Fibroblast of lung (primary cell): ENCODE measurements around the gene SMCHD1. TPM values are rescaled to one million over a fixed set of nuclear protein-coding genes. Genes with fewer than 3 reads are reported as not detected.
"Not testable (repeated sequence)": the region's sequence is repeated elsewhere in the genome, so short reads cannot be mapped to it uniquely, and the experiment has no call there.

Experiments used
- DNase-seq, 2 donors: peaks; one replicate each; pipeline versions ENCODE4 v3.0.0 to v3.0.0-alpha.2; 2010; ENCODE audit warnings: low read depth in 2 of 2
- H2AFZ ChIP-seq: 2 replicates; pipeline ENCODE4 v1.5.1; 2012; ENCODE audit warnings: low read length, control low read depth, inconsistent platforms
- H3K27ac ChIP-seq: 2 replicates; pipeline ENCODE4 v1.5.1; 2011; ENCODE audit warnings: low read length, control low read depth; ENCODE audit not compliant: insufficient read depth
- H3K27me3 ChIP-seq: 2 replicates; pipeline ENCODE4 v1.5.1; 2011; ENCODE audit warnings: mild to moderate bottlenecking, low read length; ENCODE audit not compliant: control insufficient read depth, insufficient read depth
- H3K36me3 ChIP-seq: 2 replicates; pipeline ENCODE4 v1.5.1; 2011; ENCODE audit warnings: low read length; ENCODE audit not compliant: control insufficient read depth, insufficient read depth
- H3K4me1 ChIP-seq: 2 replicates; pipeline ENCODE4 v1.5.1; 2011; ENCODE audit warnings: low read length; ENCODE audit not compliant: control insufficient read depth, insufficient read depth; ENCODE audit errors: extremely low read depth
- H3K4me2 ChIP-seq: 2 replicates; pipeline ENCODE4 v1.5.1; 2011; ENCODE audit warnings: low read length, control low read depth; ENCODE audit not compliant: insufficient read depth; ENCODE audit errors: extremely low read depth
- H3K4me3 ChIP-seq, 4 experiments: fragments of 200-600 bp in 1 of 4; sonication (generic) in 1 of 4; replicated peaks in 1 of 4; 2 replicates each; pipeline ENCODE4 v1.5.1; 2011 to 2016; ENCODE audit warnings: low read length in 4 of 4, low read depth in 3 of 4, mild to moderate bottlenecking in 3 of 4, control low read depth in 2 of 4, inconsistent platforms in 1 of 4, mixed read lengths in 1 of 4; ENCODE audit not compliant: insufficient read depth in 1 of 4; ENCODE audit errors: control extremely low read depth in 1 of 4
- H3K79me2 ChIP-seq: 2 replicates; pipeline ENCODE4 v1.5.1; 2012; ENCODE audit warnings: mild to moderate bottlenecking, low read length, inconsistent platforms; ENCODE audit not compliant: control insufficient read depth, insufficient read depth
- H3K9ac ChIP-seq: 2 replicates; pipeline ENCODE4 v1.5.1; 2011; ENCODE audit warnings: mild to moderate bottlenecking, low read length, control low read depth; ENCODE audit not compliant: insufficient read depth
- H3K9me3 ChIP-seq: 2 replicates; pipeline ENCODE4 v1.5.1; 2012; ENCODE audit warnings: low read depth, low read length; ENCODE audit not compliant: control insufficient read depth, insufficient read depth
- H4K20me1 ChIP-seq: 2 replicates; pipeline ENCODE4 v1.5.1; 2011; ENCODE audit warnings: low read length; ENCODE audit not compliant: control insufficient read depth, insufficient read depth; ENCODE audit errors: extremely low read depth
- EZH2 ChIP-seq: IDR thresholded peaks from 2 replicates; pipeline ENCODE4 v1.5.1; 2012; ENCODE audit warnings: low read length, control low read depth, mild to moderate bottlenecking; ENCODE audit errors: missing control alignments
- polyA plus RNA-seq, 2 donors: library from polyadenylated mRNA; depleted of rRNA in 1 of 2; stranded (reverse) in 1 of 2; unstranded in 1 of 2; fragments of >200 nt; gene quantifications; 2 replicates each; pipeline ENCODE4 v1.2.1, GENCODE V29; 2011 to 2012; ENCODE audit warnings: missing spikeins in 1 of 2
- total RNA-seq: library from RNA; depleted of rRNA; stranded (reverse); fragments of >200 nt; gene quantifications from 2 replicates; pipeline ENCODE4 v1.2.1, GENCODE V29; 2014
- TF ChIP-seq, protein P1 (sequence below), 2 donors: IDR thresholded peaks in 1 of 2; conservative IDR thresholded peaks in 1 of 2; 1 replicate in 1 of 2; 2 replicates in 1 of 2; pipeline ENCODE4 v1.5.1; 2011 to 2012; ENCODE audit warnings: low read length in 2 of 2, control low read depth in 1 of 2, inconsistent platforms in 1 of 2, low read depth in 1 of 2, mild to moderate bottlenecking in 1 of 2

Gene SMCHD1
- total and polyA plus RNA-seq, 2 donors (not counting 1 experiment from before 2014, with no cell fraction given), result 19.6 to 96.1 TPM

DNA sequence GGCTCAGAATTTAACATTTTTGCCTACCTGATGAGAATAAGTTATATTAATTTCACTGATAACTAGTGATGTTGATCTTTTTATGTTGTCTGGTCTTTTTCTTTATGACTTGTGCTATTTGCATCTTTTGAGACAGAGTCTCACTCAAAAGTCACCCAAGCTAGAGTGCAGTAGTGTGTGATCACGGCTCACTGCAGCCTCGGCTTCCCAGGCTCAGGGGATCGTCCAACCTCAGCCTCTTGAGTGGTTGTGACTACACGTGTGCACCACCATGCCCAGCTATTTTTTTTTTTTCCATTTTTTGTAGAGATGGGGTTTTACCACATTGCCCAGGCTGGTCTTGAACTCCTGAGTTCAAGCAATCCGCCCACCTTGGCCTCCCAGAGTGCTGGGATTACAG is 7.5 kb downstream of the SMCHD1 start:
- no peak overlapping the region for H2AFZ ChIP-seq
- H3K27ac ChIP-seq, result no peak overlapping the region
- H3K4me2 ChIP-seq, result no peak overlapping the region
- H3K9ac ChIP-seq, result no peak overlapping the region
- H4K20me1 ChIP-seq, result no peaks in the 10 kb centered on the region
- H3K36me3 ChIP-seq, result peaks cover 2% of the 10 kb centered on the region
- peaks cover 82% of the 10 kb centered on the region for H3K79me2 ChIP-seq
- peaks cover 2% of the 10 kb centered on the region for H3K4me1 ChIP-seq
- no peak for DNase-seq
- H3K27me3 ChIP-seq, result no peaks in the 10 kb centered on the region
- no peak overlapping the region for H3K4me3 ChIP-seq
- TF ChIP-seq EZH2, result no peak
- TF ChIP-seq, protein P1, sequence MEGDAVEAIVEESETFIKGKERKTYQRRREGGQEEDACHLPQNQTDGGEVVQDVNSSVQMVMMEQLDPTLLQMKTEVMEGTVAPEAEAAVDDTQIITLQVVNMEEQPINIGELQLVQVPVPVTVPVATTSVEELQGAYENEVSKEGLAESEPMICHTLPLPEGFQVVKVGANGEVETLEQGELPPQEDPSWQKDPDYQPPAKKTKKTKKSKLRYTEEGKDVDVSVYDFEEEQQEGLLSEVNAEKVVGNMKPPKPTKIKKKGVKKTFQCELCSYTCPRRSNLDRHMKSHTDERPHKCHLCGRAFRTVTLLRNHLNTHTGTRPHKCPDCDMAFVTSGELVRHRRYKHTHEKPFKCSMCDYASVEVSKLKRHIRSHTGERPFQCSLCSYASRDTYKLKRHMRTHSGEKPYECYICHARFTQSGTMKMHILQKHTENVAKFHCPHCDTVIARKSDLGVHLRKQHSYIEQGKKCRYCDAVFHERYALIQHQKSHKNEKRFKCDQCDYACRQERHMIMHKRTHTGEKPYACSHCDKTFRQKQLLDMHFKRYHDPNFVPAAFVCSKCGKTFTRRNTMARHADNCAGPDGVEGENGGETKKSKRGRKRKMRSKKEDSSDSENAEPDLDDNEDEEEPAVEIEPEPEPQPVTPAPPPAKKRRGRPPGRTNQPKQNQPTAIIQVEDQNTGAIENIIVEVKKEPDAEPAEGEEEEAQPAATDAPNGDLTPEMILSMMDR (conservative IDR thresholded peaks at IDR 0.05 in 1 of 2, IDR thresholded peaks at IDR 0.05 in 1 of 2; ENCODE audit: low read depth in 1 of 2, low read length in 2 of 2), result no peak
- no peaks in the 10 kb centered on the region for H3K9me3 ChIP-seq

DNA sequence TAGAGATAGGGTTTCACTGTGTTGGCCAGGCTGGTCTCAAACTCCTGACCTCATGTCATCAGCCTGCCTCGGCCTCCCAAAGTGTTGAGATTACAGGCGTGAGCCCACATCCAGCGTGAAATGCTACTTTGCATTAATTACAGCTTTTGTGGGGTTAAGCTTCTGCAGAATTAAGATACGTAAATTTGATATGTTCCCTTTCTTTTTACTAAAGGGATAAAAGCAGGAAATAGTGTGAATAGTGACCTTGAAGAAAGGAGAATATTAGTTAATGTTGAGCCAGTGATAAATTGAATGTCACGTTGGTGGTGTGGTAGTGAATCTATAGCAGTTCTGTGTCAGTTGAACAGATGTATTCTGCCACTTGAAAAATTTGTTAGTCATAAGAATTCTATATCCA is 16.9 kb downstream of the SMCHD1 start:
- Histone ChIP-seq H3K36me3 (peaks cover 4% of the 10 kb centered on the region), H3K4me1 (no peaks in the 10 kb centered on the region), H3K79me2 (peaks cover 16% of the 10 kb centered on the region), H3K27ac (no peak overlapping the region), H3K4me2 (no peak overlapping the region), H3K9me3 (no peaks in the 10 kb centered on the region), H2AFZ (no peak overlapping the region), H3K27me3 (no peaks in the 10 kb centered on the region), H3K9ac (no peak overlapping the region), H3K4me3 (no peak overlapping the region), H4K20me1 (no peaks in the 10 kb centered on the region)
- no peak for DNase-seq
- TF ChIP-seq, protein P1 (conservative IDR thresholded peaks at IDR 0.05 in 1 of 2, IDR thresholded peaks at IDR 0.05 in 1 of 2; ENCODE audit: low read depth in 1 of 2, low read length in 2 of 2), result no peak
- TF ChIP-seq EZH2, result no peak

DNA sequence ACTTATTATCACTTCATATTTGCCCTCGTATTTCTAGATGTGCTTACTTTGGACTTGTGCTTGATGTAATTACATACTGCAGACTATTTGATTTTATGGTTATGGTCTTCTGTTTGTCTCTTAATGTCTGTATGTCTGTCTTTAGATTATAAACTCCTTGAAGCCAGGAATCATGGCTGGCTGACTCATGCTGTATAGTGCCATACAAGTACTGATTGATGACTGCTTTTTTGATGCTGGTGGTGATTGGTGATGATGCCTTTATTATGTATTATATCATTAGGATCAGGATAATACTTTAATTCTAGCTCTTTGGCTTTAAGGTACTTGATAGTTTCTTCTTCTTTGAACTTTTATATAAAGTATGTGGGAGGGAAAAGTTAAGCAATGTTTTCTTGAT is 17.3 kb downstream of the SMCHD1 start:
- no peaks in the 10 kb centered on the region for H4K20me1 ChIP-seq
- H3K4me3 ChIP-seq, result no peak overlapping the region
- H3K9ac ChIP-seq, result no peak overlapping the region
- no peaks in the 10 kb centered on the region for H3K4me1 ChIP-seq
- H3K79me2 ChIP-seq, result peaks cover 16% of the 10 kb centered on the region
- H3K9me3 ChIP-seq, result no peaks in the 10 kb centered on the region
- H3K27me3 ChIP-seq, result no peaks in the 10 kb centered on the region
- DNase-seq, result no peak
- no peak overlapping the region for H3K4me2 ChIP-seq
- H2AFZ ChIP-seq, result no peak overlapping the region
- no peak for TF ChIP-seq EZH2
- TF ChIP-seq, protein P1 (conservative IDR thresholded peaks at IDR 0.05 in 1 of 2, IDR thresholded peaks at IDR 0.05 in 1 of 2; ENCODE audit: low read depth in 1 of 2, low read length in 2 of 2), result no peak
- peaks cover 4% of the 10 kb centered on the region for H3K36me3 ChIP-seq
- no peak overlapping the region for H3K27ac ChIP-seq

DNA sequence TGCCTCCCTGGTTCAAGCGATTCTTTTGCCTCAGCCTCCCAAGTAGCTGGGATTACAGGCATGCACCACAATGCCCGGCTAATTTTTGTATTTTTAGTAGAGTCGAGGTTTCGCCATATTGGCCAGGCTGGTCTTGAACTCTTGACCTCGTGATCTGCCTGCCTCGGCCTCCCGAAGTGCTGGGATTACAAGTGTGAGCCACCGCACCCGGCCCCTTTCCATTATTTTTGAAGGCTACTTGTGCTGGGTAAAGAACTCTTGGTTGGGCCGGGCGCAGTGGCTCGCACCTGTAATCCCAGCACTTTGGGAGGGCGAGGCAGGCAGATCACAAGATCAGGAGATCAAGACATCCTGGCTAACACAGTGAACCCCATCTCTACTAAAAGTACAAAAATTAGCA is 23.4 kb downstream of the SMCHD1 start:
- H3K9ac ChIP-seq, H3K9me3 ChIP-seq, DNase-seq, H3K4me2 ChIP-seq, H3K36me3 ChIP-seq, H3K27ac ChIP-seq, H4K20me1 ChIP-seq, H2AFZ ChIP-seq, H3K4me3 ChIP-seq, H3K27me3 ChIP-seq, H3K4me1 ChIP-seq: not testable (repeated sequence)
- peaks cover 20% of the 10 kb centered on the region for H3K79me2 ChIP-seq
